Lung (tissue), 12 donors: ENCODE data around the gene LAMP1. TPM values are rescaled to one million over a fixed set of nuclear protein-coding genes. Genes with fewer than 3 reads are reported as not detected.

Experiments
- ATAC-seq: fragments of 200-7000 bp; cut with Tn5 transposase; one replicate; pipeline ENCODE4 v1.9.1; 2020; ENCODE audit warnings: moderate number of reproducible peaks; ENCODE audit not compliant: insufficient read depth, low FRiP score
- DNase-seq, 3 donors: peaks; one replicate each; pipeline ENCODE4 v3.0.0-alpha.2; 2013 to 2017
- H3K27ac ChIP-seq, 2 donors: one replicate each; pipeline ENCODE4 v1.5.1; 2013; ENCODE audit warnings: mild to moderate bottlenecking in 2 of 2, moderate library complexity in 2 of 2, control low read depth in 1 of 2, inconsistent platforms in 1 of 2, low read depth in 1 of 2, low read length in 1 of 2
- H3K27me3 ChIP-seq, 3 donors: one replicate each; pipeline ENCODE4 v1.5.1; 2013; ENCODE audit warnings: low read length in 2 of 3; ENCODE audit not compliant: control insufficient read depth in 3 of 3, insufficient read depth in 3 of 3
- H3K36me3 ChIP-seq, 4 donors: one replicate each; pipeline ENCODE4 v1.5.1; 2013; ENCODE audit warnings: low read length in 4 of 4, mild to moderate bottlenecking in 1 of 4, moderate library complexity in 1 of 4; ENCODE audit not compliant: control insufficient read depth in 4 of 4, insufficient read depth in 4 of 4
- H3K4me1 ChIP-seq, 5 donors: one replicate each; pipeline ENCODE4 v1.5.1; 2013; ENCODE audit warnings: low read length in 5 of 5, mild to moderate bottlenecking in 2 of 5, moderate library complexity in 1 of 5; ENCODE audit not compliant: control insufficient read depth in 5 of 5, insufficient read depth in 5 of 5
- H3K4me3 ChIP-seq: one replicate; pipeline ENCODE4 v1.5.1; 2013; ENCODE audit warnings: mild to moderate bottlenecking, control low read depth, moderate library complexity
- H3K9ac ChIP-seq, 2 donors: one replicate each; pipeline ENCODE4 v1.5.1; 2013; ENCODE audit warnings: low read length in 2 of 2, control low read depth in 1 of 2; ENCODE audit not compliant: insufficient read depth in 1 of 2
- H3K9me3 ChIP-seq, 4 donors: one replicate each; pipeline ENCODE4 v1.5.1; 2013; ENCODE audit warnings: low read length in 3 of 4, mild to moderate bottlenecking in 1 of 4, moderate library complexity in 1 of 4; ENCODE audit not compliant: control insufficient read depth in 4 of 4, insufficient read depth in 3 of 4
- WGBS, 2 donors: extraction: QIAGEN DNeasy Blood & Tissue Kit; methylation state at CpG; one replicate each; pipeline ENCODE4 v1.1.7; 2013; 5-methylcytosine and 5-hydroxymethylcytosine counted together
- polyA plus RNA-seq, 2 donors: library from polyadenylated mRNA; stranded (reverse); fragments of 200-250 nt; gene quantifications; one replicate each; pipeline ENCODE4 v1.2.1, GENCODE V29; 2013
- total RNA-seq, 2 donors: library from RNA; depleted of rRNA in 1 of 2; stranded (reverse); fragments of >200 nt in 1 of 2; gene quantifications; one replicate each; pipeline ENCODE4 v1.2.1, GENCODE V29; 2014 to 2021
- TF ChIP-seq, protein P1 (sequence below): IDR thresholded peaks from 2 replicates; pipeline ENCODE4 v1.5.1; 2012; ENCODE audit warnings: mild to moderate bottlenecking; ENCODE audit errors: control extremely low read depth, extremely low read depth
- donor health status: control.
- donor health status: control.
- donor health status: Bipolar disorder and iron deficiency.
- donor health status: healthy.
- donor health status: DM: yes; HTN: yes; CAD: no.

The LAMP1 gene
- total and polyA plus RNA-seq, 4 donors = 76.8 to 320 (median 150) TPM

DNA sequence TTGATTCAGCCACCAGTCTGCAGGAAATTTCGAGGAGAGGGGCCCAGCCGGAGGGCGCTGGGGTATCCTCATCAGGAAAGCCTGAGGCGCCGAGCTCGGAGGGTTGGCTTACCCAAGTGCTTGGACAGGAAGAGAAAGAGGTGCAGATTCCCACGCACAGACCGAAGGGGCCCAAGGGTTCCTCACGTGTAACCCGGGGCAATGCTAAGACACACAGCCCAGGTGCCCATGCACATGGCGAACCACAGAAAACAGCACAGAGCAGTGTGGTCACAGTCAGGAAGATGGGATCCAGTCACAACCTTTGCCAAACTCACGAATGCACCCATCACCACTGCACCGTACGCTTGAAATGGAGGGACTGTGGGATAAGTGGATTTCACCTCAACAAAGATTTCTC is 36.0 kb downstream of the LAMP1 start:
- 92% methylated on average over 14 of the region's 14 CpGs for WGBS, 2 donors
- TF ChIP-seq, protein P1, sequence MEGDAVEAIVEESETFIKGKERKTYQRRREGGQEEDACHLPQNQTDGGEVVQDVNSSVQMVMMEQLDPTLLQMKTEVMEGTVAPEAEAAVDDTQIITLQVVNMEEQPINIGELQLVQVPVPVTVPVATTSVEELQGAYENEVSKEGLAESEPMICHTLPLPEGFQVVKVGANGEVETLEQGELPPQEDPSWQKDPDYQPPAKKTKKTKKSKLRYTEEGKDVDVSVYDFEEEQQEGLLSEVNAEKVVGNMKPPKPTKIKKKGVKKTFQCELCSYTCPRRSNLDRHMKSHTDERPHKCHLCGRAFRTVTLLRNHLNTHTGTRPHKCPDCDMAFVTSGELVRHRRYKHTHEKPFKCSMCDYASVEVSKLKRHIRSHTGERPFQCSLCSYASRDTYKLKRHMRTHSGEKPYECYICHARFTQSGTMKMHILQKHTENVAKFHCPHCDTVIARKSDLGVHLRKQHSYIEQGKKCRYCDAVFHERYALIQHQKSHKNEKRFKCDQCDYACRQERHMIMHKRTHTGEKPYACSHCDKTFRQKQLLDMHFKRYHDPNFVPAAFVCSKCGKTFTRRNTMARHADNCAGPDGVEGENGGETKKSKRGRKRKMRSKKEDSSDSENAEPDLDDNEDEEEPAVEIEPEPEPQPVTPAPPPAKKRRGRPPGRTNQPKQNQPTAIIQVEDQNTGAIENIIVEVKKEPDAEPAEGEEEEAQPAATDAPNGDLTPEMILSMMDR = no peak
- H3K4me3 ChIP-seq = no peak overlapping the region
- no peaks in the 10 kb centered on the region for H3K9me3 ChIP-seq
- no peak for ATAC-seq
- H3K4me1 ChIP-seq = peaks cover 0 to 4% (median 0%) of the 10 kb centered on the region in 5 donors
- no peaks in the 10 kb centered on the region for H3K27me3 ChIP-seq
- no peak for DNase-seq
- no peak overlapping the region for H3K27ac ChIP-seq
- H3K36me3 ChIP-seq = no peaks in the 10 kb centered on the region
- H3K9ac ChIP-seq = no peak overlapping the region

DNA sequence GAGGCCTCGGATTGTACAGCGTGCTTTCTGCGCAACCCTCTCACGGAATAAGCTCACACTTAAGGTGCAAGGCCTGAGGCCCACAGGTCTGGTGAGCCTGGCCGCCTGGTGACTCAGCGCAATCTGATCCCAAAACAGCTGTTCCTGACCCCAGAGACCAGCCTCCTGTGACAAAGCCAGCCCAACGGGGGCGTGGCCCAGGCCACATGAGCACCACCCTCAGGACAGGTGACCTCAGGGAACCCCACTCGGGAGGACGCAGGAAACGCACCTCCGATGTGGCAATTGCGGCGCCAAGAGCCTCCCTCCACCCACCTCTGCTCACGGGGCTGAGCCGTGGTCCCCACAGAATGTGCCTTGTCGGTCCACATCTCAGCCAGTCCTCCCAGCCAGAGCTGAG is 40.5 kb downstream of the LAMP1 start:
- H3K9me3 ChIP-seq = no peaks in the 10 kb centered on the region
- H3K4me3 ChIP-seq = no peak overlapping the region
- no peak overlapping the region for H3K27ac ChIP-seq
- ATAC-seq (no peak), DNase-seq (no peak)
- TF ChIP-seq, protein P1 = no peak
- no peak overlapping the region for H3K9ac ChIP-seq
- 71 to 76% methylated on average over 17 of the region's 17 CpGs for WGBS, 2 donors
- H3K4me1 ChIP-seq = no peaks in the 10 kb centered on the region
- no peaks in the 10 kb centered on the region for H3K27me3 ChIP-seq
- no peaks in the 10 kb centered on the region for H3K36me3 ChIP-seq

DNA sequence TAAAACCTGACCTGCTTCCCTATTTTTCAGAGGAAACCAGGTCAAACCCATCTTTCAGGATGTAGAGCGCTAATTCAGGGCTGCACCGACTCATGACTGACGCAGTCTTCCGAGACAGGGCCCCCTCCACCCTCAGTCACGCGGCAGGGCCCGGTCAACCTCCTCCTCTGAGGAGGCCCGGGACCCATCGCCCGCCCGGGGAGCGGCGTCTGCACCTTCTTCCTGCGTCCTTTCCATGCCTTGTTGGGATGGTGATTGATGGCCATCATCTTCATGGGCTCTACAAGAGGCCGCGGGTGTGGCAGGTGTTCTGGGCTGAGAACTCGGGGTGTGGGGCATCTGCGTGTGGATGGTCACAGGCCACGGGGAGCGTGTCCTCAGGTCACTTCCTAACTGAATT is 40.9 kb downstream of the LAMP1 start:
- H3K27ac ChIP-seq = no peak overlapping the region
- no peak overlapping the region for H3K4me3 ChIP-seq
- no peaks in the 10 kb centered on the region for H3K9me3 ChIP-seq
- no peaks in the 10 kb centered on the region for H3K4me1 ChIP-seq
- ATAC-seq = no peak
- H3K27me3 ChIP-seq = no peaks in the 10 kb centered on the region
- WGBS, 2 donors = 94 to 96% methylated on average over 20 of the region's 20 CpGs
- no peaks in the 10 kb centered on the region for H3K36me3 ChIP-seq
- H3K9ac ChIP-seq = no peak overlapping the region
- TF ChIP-seq, protein P1 = no peak
- no peak for DNase-seq

DNA sequence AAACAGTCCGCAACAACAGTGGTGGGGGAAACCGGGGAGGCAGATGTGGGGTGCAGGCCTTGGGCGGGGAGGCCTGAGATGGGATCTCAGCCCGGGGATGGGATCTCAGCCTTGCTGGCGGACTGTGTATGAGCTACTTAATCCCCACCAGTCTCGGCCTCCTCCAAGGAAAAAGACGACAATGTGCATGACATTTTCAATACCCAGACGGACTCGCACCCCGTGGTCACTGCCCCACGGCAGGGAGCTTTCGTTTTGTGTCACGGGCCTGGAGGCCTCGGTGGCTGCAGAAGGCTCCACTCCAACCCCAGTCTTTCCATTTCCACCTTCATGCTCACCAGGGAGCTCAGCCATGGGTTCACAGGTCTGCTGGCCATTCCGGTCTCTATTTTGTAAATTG is 41.4 kb downstream of the LAMP1 start:
- H3K27ac ChIP-seq = no peak overlapping the region
- no peaks in the 10 kb centered on the region for H3K36me3 ChIP-seq
- ATAC-seq (no peak), DNase-seq (no peak)
- 92 to 93% methylated on average over 15 of the region's 15 CpGs for WGBS, 2 donors
- TF ChIP-seq, protein P1 = no peak
- no peaks in the 10 kb centered on the region for H3K4me1 ChIP-seq
- H3K4me3 ChIP-seq = no peak overlapping the region
- no peaks in the 10 kb centered on the region for H3K27me3 ChIP-seq
- no peaks in the 10 kb centered on the region for H3K9me3 ChIP-seq
- H3K9ac ChIP-seq = no peak overlapping the region
